ENCODE data around the gene GDA.

GRCh38 chr9:72160446-72161123 is 11.3 kb downstream of the GDA start:
- TF ChIP-seq MAFK (IDR thresholded peaks at IDR 0.05; ENCODE audit: low read depth, low read length) (no peak), MAX (IDR thresholded peaks at IDR 0.05) (no peak), POLR2AphosphoS5 (IDR thresholded peaks at IDR 0.05; ENCODE audit: low read depth, low read length) (no peak), NANOG (IDR thresholded peaks at IDR 0.05; ENCODE audit: insufficient read depth, low read depth, low read length, poor library complexity, severe bottlenecking) (no peak), EP300 (IDR thresholded peaks at IDR 0.05; ENCODE audit: borderline replicate concordance in 1 of 2, low read depth in 2 of 2, low read length in 2 of 2) (no peak), CTCF (IDR thresholded peaks at IDR 0.05; ENCODE audit: control extremely low read depth in 1 of 3, insufficient read depth in 1 of 3, low read depth in 1 of 3, low read length in 3 of 3) (no peak), USF2 (IDR thresholded peaks at IDR 0.05; ENCODE audit: low read length) (no peak), CHD1 (IDR thresholded peaks at IDR 0.05; ENCODE audit: low read depth, low read length) (no peak), JUND (IDR thresholded peaks at IDR 0.05; ENCODE audit: low read length) (no peak), YY1 (IDR thresholded peaks at IDR 0.05; ENCODE audit: low read depth, low read length) (no peak), TAF1 (IDR thresholded peaks at IDR 0.05; ENCODE audit: low read depth, low read length) (no peak), CHD2 (IDR thresholded peaks at IDR 0.05; ENCODE audit: low read length) (no peak), SP4 (IDR thresholded peaks at IDR 0.05; ENCODE audit: low read length) (no peak)
